Tongue (tissue), 2 donors: ENCODE measurements around the gene KLHL4. TPM values are rescaled to one million over a fixed set of nuclear protein-coding genes. Genes with fewer than 3 reads are reported as not detected.
"Not testable (repeated sequence)": the region's sequence is repeated elsewhere in the genome, so short reads cannot be mapped to it uniquely, and the experiment has no call there.

Source experiments
- DNase-seq: peaks from one replicate; pipeline ENCODE4 v3.0.0-alpha.2; 2015
- total RNA-seq: library from RNA; depleted of rRNA; stranded (reverse); fragments of >200 nt; gene quantifications from one replicate; pipeline ENCODE4 v1.2.3, GENCODE V29; 2014

Gene KLHL4
- total RNA-seq, 1 donor from 2014 or later, result 3.9 TPM

GRCh38 chrX:87664381-87664780, 146.8 kb downstream of the KLHL4 start:
- DNase-seq, result peak; percentile 27

DNA sequence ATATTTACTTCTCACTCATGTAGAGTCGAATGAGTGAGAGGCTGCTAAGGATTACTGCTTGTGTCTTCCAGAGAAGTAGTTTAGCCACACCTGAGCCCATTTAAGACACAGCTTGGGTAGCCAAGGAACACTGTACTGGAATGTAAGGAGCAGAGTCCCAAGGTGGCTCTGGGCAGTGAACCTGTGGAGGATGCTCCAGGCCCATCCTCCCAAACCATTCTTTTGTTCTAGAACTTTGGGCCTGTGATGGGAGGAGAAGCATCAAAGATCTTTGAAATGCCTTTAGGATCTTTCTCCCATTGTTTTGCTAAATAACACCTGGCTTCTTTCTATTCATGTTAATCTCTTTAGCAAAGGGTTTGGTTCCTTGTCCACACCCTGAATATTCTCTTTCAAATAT, 162.2 kb downstream of the KLHL4 start:
- no peak for DNase-seq

DNA sequence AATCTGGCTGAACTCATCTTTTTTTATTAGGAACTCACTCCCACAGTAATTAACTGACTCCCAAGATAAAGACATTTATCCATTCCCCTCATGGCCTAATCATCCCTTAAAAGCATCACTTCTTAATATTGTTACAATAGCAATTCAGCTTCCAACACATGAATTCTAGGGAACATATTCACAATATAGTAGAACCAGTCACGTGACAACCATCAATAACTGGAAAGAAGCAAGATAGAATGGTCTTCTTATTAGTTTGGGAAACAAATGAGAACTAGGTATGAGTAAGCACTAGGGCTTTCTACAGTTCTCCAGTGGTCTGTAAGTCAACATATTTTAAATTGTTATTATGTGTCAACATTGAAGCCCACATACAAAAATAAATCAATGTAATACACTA, 170.1 kb downstream of the KLHL4 start:
- DNase-seq, result no peak

DNA sequence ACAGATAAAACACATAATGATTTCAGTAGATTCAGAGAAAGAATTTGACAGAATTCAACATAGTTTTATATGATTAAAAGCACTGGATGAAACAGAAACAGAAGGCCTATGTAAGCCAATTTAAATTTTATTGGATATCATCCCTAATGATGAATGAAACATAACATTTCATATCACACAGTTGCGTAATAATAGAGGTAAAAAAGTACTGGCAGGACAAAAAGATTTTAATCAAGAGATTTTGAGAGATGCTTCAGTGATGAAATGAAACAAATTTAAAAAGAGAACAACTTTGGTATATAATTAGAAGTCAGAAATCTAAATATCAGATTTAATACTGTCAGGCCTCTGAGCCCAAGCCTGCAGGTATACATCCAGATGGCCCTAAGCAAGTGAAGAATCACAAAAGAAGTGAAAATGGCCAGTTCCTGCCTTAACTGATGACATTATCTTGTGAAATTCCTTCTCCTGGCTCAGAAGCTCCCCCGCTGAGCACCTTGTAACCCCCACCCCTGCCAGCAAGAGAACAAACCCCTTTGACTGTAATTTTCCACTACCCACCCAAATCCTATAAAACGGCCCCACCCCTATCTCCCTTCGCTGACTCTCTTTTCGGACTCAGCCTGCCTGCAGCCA, 170.6 kb downstream of the KLHL4 start:
- DNase-seq, result not testable (repeated sequence)

DNA sequence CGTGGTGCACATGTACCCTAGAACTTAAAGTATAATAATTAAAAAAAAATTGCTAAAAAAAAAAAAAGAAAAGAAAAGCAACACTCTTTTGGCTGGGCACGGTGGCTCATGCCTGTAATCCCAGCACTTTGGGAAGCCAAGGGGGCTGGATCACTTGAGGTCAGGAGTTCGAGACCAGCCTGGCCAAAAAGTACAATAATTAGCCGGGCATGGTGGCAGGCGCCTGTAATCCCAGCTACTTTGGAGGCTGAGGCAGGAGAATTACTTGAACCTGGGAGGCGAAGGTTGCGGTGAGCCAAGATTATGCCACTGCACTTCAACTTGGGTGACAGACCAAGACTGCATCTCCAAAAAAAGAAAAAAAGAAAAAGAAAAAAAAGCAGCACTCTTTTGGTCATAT, 171.6 kb downstream of the KLHL4 start:
- DNase-seq, result not testable (repeated sequence)

- no peak for DNase-seq
Observed at GRCh38 chrX:87693204-87693603, 175.6 kb downstream of the KLHL4 start.

GRCh38 chrX:87697409-87697808, 179.8 kb downstream of the KLHL4 start:
- no peak for DNase-seq

- DNase-seq, result no peak
Observed at GRCh38 chrX:87702795-87703194, 185.2 kb downstream of the KLHL4 start.

GRCh38 chrX:87703469-87703868, 185.9 kb downstream of the KLHL4 start:
- DNase-seq, result not testable (repeated sequence)

GRCh38 chrX:87706134-87706533, 188.5 kb downstream of the KLHL4 start:
- no peak for DNase-seq

DNA sequence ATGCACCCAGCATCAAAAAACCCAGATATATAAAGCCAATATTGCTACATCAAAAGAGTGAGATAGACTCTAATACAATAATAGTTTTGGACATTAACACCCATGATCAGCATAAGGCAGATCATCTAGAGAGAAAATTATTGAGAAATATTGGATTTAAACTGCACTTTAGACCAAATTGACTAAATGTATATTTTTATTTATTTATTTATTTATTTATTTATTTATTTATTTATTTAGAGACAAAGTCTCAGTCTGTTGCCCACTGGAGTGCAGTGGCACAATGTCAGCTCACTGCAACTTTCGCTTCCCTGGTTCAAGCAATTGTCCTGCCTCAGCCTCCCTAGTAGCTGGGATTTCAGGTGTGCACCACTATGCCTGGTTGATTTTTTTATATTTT, 193.0 kb downstream of the KLHL4 start:
- no peak for DNase-seq
